IPS DF 6.9 (cell line): ENCODE measurements around the gene SYNGR2.

Experiments used
- DNase-seq: peaks from one replicate; pipeline ENCODE4 v3.0.0-alpha.2; 2013; ENCODE audit warnings: low read depth, low spot score
- H3K27ac ChIP-seq: one replicate; pipeline ENCODE4 v1.5.1; 2013; ENCODE audit warnings: low read length, control low read depth
- H3K27me3 ChIP-seq: 2 replicates; pipeline ENCODE4 v1.6.1; 2013; ENCODE audit warnings: mild to moderate bottlenecking, low read length; ENCODE audit not compliant: control insufficient read depth, insufficient read depth
- H3K36me3 ChIP-seq: 2 replicates; pipeline ENCODE4 v1.6.1; 2013; ENCODE audit warnings: low read length; ENCODE audit not compliant: control insufficient read depth, insufficient read depth
- H3K4me1 ChIP-seq: 2 replicates; pipeline ENCODE4 v1.6.1; 2013; ENCODE audit warnings: low read length; ENCODE audit not compliant: control insufficient read depth, insufficient read depth
- H3K4me3 ChIP-seq: 2 replicates; pipeline ENCODE4 v1.5.1; 2013; ENCODE audit warnings: mild to moderate bottlenecking, low read length
- H3K9me3 ChIP-seq: 2 replicates; pipeline ENCODE4 v1.6.1; 2013; ENCODE audit warnings: low read length, inconsistent platforms; ENCODE audit not compliant: control insufficient read depth, insufficient read depth
- WGBS: extraction: QIAGEN DNeasy Blood & Tissue Kit; methylation state at CpG from one replicate; pipeline ENCODE4 v1.1.7; 2013; ENCODE audit warnings: mixed read lengths, missing lambda C conversion rate; ENCODE audit not compliant: insufficient read length, insufficient coverage; 5-methylcytosine and 5-hydroxymethylcytosine counted together

The SYNGR2 gene

GRCh38 chr17:78144736-78145641 is 23.4 kb upstream of the SYNGR2 start:
- Histone ChIP-seq H3K27me3 (no peaks in the 10 kb centered on the region), H3K27ac (no peak overlapping the region), H3K4me3 (no peak overlapping the region), H3K36me3 (no peaks in the 10 kb centered on the region), H3K4me1 (no peaks in the 10 kb centered on the region), H3K9me3 (no peaks in the 10 kb centered on the region)
- DNase-seq = no peak
- no CpG with 5 or more reads among the region's 18 CpGs for WGBS

- H3K4me1 ChIP-seq = no peaks in the 10 kb centered on the region
- H3K36me3 ChIP-seq = no peaks in the 10 kb centered on the region
- no peak for DNase-seq
- WGBS = no CpG with 5 or more reads among the region's 7 CpGs
- H3K4me3 ChIP-seq = no peak overlapping the region
- no peaks in the 10 kb centered on the region for H3K27me3 ChIP-seq
- H3K27ac ChIP-seq = no peak overlapping the region
- H3K9me3 ChIP-seq = no peaks in the 10 kb centered on the region
These were observed 21.9 kb upstream of the SYNGR2 start for GRCh38 chr17:78146471-78146869.

- no peaks in the 10 kb centered on the region for H3K36me3 ChIP-seq
- H3K27me3 ChIP-seq = no peaks in the 10 kb centered on the region
- no peak for DNase-seq
- no peak overlapping the region for H3K4me3 ChIP-seq
- H3K4me1 ChIP-seq = no peaks in the 10 kb centered on the region
- H3K9me3 ChIP-seq = no peaks in the 10 kb centered on the region
- no CpG with 5 or more reads among the region's 6 CpGs for WGBS
- H3K27ac ChIP-seq = no peak overlapping the region
These were observed 21.5 kb upstream of the SYNGR2 start for GRCh38 chr17:78146881-78147280.

GRCh38 chr17:78147315-78147998 is 20.9 kb upstream of the SYNGR2 start:
- no peaks in the 10 kb centered on the region for H3K27me3 ChIP-seq
- no peak overlapping the region for H3K27ac ChIP-seq
- no peaks in the 10 kb centered on the region for H3K9me3 ChIP-seq
- no peak overlapping the region for H3K4me3 ChIP-seq
- no peaks in the 10 kb centered on the region for H3K36me3 ChIP-seq
- no CpG with 5 or more reads among the region's 8 CpGs for whole genome bisulfite sequencing
- DNase-seq = no peak
- no peaks in the 10 kb centered on the region for H3K4me1 ChIP-seq

GRCh38 chr17:78148286-78149016 is 19.9 kb upstream of the SYNGR2 start:
- Histone ChIP-seq H3K27me3 (no peaks in the 10 kb centered on the region), H3K27ac (no peak overlapping the region), H3K4me3 (no peak overlapping the region), H3K36me3 (no peaks in the 10 kb centered on the region), H3K9me3 (no peaks in the 10 kb centered on the region), H3K4me1 (no peaks in the 10 kb centered on the region)
- DNase-seq = no peak
- no CpG with 5 or more reads among the region's 14 CpGs for WGBS

- Histone ChIP-seq H3K27me3 (no peaks in the 10 kb centered on the region), H3K27ac (no peak overlapping the region), H3K9me3 (no peaks in the 10 kb centered on the region), H3K36me3 (no peaks in the 10 kb centered on the region), H3K4me1 (no peaks in the 10 kb centered on the region), H3K4me3 (no peak overlapping the region)
- no peak for DNase-seq
- WGBS = no CpG with 5 or more reads among the region's 7 CpGs
These were observed 16.8 kb upstream of the SYNGR2 start for GRCh38 chr17:78151514-78152008.

- Histone ChIP-seq H3K36me3 (no peaks in the 10 kb centered on the region), H3K4me1 (no peaks in the 10 kb centered on the region), H3K4me3 (no peak overlapping the region), H3K27me3 (no peaks in the 10 kb centered on the region), H3K9me3 (no peaks in the 10 kb centered on the region), H3K27ac (no peak overlapping the region)
- WGBS = no CpG with 5 or more reads among the region's 11 CpGs
- DNase-seq = no peak
These were observed 13.2 kb upstream of the SYNGR2 start for GRCh38 chr17:78154903-78155811.

GRCh38 chr17:78159575-78160158 is 8.7 kb upstream of the SYNGR2 start:
- Histone ChIP-seq H3K36me3 (no peaks in the 10 kb centered on the region), H3K9me3 (no peaks in the 10 kb centered on the region), H3K27ac (no peak overlapping the region), H3K4me1 (no peaks in the 10 kb centered on the region), H3K4me3 (no peak overlapping the region), H3K27me3 (no peaks in the 10 kb centered on the region)
- WGBS = no CpG with 5 or more reads among the region's 10 CpGs
- no peak for DNase-seq

GRCh38 chr17:78163881-78164747 is 4.3 kb upstream of the SYNGR2 start:
- Histone ChIP-seq H3K9me3 (no peaks in the 10 kb centered on the region), H3K4me1 (peaks cover 3% of the 10 kb centered on the region; the same call in 1 of the 2 replicates), H3K4me3 (no peak overlapping the region), H3K27me3 (no peaks in the 10 kb centered on the region), H3K36me3 (no peaks in the 10 kb centered on the region), H3K27ac (no peak overlapping the region)
- DNase-seq = no peak
- WGBS = no CpG with 5 or more reads among the region's 22 CpGs
